Stimulated activated naive CD8-positive, alpha-beta T cell treated with anti-CD3 and anti-CD28 coated beads, Interleukin-15, amount 100 ng/mL, for 72 hours (primary cell): ENCODE results near the gene FAM8A1.
"Not testable (repeated sequence)": the region's sequence is repeated elsewhere in the genome, so short reads cannot be mapped to it uniquely, and the experiment has no call there.

Experiments used
- ATAC-seq: fragments of 150-1000 bp; cut with Tn5 transposase; 2 replicates; pipeline ENCODE4 v1.10.0; 2021; ENCODE audit warnings: mild to moderate bottlenecking, moderate library complexity
- DNase-seq, 2 donors: peaks; one replicate each; pipeline ENCODE4 v3.0.0; 2021 to 2022
- H3K27ac Mint-ChIP-seq, 2 donors: one replicate each; pipeline ENCODE4 v1.8.0; 2022; ENCODE audit warnings: mild to moderate bottlenecking in 2 of 2, mixed read lengths in 2 of 2, moderate library complexity in 2 of 2
- H3K27me3 Mint-ChIP-seq: one replicate; pipeline ENCODE4 v1.8.0; 2022; ENCODE audit warnings: mixed read lengths
- H3K4me1 Mint-ChIP-seq: one replicate; pipeline ENCODE4 v1.8.0; 2022; ENCODE audit warnings: mild to moderate bottlenecking, mixed read lengths
- H3K4me3 Mint-ChIP-seq, 2 donors: one replicate each; pipeline ENCODE4 v1.8.0; 2022; ENCODE audit warnings: mild to moderate bottlenecking in 2 of 2, mixed read lengths in 2 of 2, moderate library complexity in 1 of 2
- H3K9me3 Mint-ChIP-seq, 2 donors: one replicate each; pipeline ENCODE4 v1.8.0; 2022; ENCODE audit warnings: mixed read lengths in 2 of 2

Gene FAM8A1, protein sequence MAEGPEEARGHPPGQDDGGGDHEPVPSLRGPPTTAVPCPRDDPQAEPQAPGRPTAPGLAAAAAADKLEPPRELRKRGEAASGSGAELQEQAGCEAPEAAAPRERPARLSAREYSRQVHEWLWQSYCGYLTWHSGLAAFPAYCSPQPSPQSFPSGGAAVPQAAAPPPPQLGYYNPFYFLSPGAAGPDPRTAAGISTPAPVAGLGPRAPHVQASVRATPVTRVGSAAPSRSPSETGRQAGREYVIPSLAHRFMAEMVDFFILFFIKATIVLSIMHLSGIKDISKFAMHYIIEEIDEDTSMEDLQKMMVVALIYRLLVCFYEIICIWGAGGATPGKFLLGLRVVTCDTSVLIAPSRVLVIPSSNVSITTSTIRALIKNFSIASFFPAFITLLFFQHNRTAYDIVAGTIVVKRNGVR

DNA sequence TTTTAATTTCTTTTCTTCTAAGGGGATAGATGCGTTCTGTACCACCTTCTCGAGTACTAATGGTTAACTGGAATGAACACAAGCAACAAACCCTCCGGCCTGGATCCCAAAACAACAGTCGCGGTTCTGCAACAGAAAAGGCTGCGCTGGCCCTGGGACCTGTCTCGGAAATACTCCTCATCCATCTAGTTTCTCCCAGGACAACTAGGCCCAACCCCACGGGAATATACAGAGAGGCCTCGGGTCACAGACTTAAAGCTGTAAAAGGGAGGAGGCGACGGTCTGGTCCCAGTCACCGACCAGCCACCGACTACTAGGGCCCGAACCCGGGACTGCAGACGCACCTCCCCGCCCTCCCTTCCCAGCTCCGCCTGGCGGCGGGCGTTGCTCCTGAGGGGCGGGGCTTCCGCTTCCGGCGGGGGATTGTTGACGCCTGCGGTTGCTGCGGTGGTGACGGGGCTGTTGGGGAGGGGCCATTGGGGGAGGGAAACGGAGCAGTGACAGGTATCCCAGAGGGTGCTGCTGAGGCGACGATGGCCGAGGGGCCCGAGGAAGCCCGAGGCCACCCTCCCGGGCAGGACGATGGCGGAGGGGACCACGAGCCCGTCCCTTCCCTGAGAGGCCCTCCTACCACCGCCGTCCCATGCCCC lies at the start of gene FAM8A1:
TSS of gene FAM8A1 (plus strand) at position 426 of the 650 bp plus-strand sequence. CDS start at position 534, 108 bp downstream.
- Mint-ChIP-seq H3K27me3 (no peaks in the 10 kb centered on the region), H3K9me3 (no peaks in the 10 kb centered on the region), H3K4me3 (peak within 1 kb of the TSS; percentile 90 to 94), H3K27ac (peak within 1 kb of the TSS; percentile 72 to 97), H3K4me1 (peaks cover 39% of the 10 kb centered on the region)
- DNase-seq (peak; percentile 92 to 96), ATAC-seq (peak; percentile 92)

- Mint-ChIP-seq H3K27ac (no peak overlapping the region), H3K27me3 (peaks cover 14% of the 10 kb centered on the region), H3K9me3 (no peaks in the 10 kb centered on the region), H3K4me1 (no peaks in the 10 kb centered on the region), H3K4me3 (no peak overlapping the region)
- ATAC-seq: no peak
- no peak for DNase-seq
Measured at GRCh38 chr6:17551383-17551958, 48.6 kb upstream of the FAM8A1 start.

GRCh38 chr6:17552861-17553260 lies 47.2 kb upstream of the FAM8A1 start:
- Mint-ChIP-seq H3K4me1 (no peaks in the 10 kb centered on the region), H3K4me3 (no peak overlapping the region), H3K27me3 (peaks cover 6% of the 10 kb centered on the region), H3K9me3 (no peaks in the 10 kb centered on the region), H3K27ac (no peak overlapping the region)
- DNase-seq: no peak
- no peak for ATAC-seq

GRCh38 chr6:17556014-17556413 lies 44.1 kb upstream of the FAM8A1 start:
- H3K4me1 Mint-ChIP-seq: no peaks in the 10 kb centered on the region
- no peak for DNase-seq

GRCh38 chr6:17562636-17563035 lies 37.5 kb upstream of the FAM8A1 start:
- ATAC-seq (no peak), DNase-seq (no peak)
- peaks cover 14 to 15% of the 10 kb centered on the region in 2 donors for H3K9me3 Mint-ChIP-seq
- no peak overlapping the region for H3K27ac Mint-ChIP-seq
- H3K27me3 Mint-ChIP-seq: no peaks in the 10 kb centered on the region
- H3K4me3 Mint-ChIP-seq: no peak overlapping the region
- H3K4me1 Mint-ChIP-seq: no peaks in the 10 kb centered on the region

More at GRCh38 chr6:17556014-17556413, 44.1 kb upstream of the FAM8A1 start:
- no peak overlapping the region for H3K4me3 Mint-ChIP-seq
- peaks cover 3 to 5% of the 10 kb centered on the region in 2 donors for H3K9me3 Mint-ChIP-seq
- H3K27me3 Mint-ChIP-seq: no peaks in the 10 kb centered on the region
- no peak overlapping the region for H3K27ac Mint-ChIP-seq
- no peak for ATAC-seq

DNA sequence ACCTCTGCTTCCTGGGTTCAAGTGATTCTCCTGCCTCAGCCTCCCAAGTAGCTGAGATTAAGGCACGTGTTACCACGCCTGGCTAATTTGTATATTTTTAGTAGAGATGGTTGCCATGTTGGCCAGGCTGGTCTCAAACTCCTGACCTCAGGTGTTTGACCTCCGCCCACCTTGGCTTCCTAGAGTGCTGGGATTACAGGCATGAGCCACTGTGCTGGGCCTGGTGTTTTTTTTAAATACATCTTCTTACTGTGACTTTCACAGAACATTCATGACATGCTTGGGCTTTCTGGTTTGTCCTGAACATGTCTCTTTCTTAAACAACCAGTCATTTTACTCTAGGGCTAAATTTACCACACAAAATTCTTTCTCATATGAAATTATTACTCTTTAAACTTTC lies 34.7 kb upstream of the FAM8A1 start:
- Mint-ChIP-seq H3K9me3 (peaks cover 9 to 15% of the 10 kb centered on the region in 2 donors), H3K27ac (peak overlapping the region in 1 of 2 donors; percentile 42), H3K4me3 (no peak overlapping the region), H3K27me3 (peaks cover 6% of the 10 kb centered on the region), H3K4me1 (no peaks in the 10 kb centered on the region)
- DNase-seq (no peak), ATAC-seq (no peak)

DNA sequence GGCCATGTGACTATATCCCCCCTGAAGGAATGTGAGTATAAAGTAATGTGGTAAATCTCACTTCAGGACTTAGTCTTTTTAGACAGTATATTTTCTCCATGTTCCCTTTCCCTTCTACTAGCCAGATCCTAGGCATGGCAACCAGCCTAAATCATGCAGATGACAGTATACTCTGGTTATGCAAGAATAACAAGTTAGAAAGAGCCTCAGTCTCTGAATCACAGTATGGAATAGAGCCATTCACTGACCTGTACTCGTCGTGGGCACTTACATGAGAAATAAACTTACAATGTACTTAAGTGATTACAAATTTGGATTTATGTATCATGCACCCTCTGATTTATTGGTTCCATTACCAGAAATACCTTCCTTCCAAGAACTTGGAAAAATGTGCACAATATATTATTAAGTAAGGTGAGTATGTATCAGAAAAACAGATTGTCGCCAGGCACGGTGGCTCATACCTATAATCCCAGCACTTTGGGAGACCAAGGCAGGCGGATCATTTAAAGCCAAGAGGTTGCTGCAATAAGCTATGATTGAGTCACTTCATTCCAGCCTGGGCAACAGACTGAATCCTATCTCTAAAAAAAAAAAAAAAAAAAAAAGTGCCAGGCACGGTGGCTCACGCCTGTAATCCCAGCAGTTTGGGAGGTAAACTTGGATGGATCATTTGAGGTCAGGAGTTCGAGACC lies 25.1 kb upstream of the FAM8A1 start:
- DNase-seq (no peak), ATAC-seq (no peak)
- H3K27ac Mint-ChIP-seq: no peak overlapping the region
- H3K4me3 Mint-ChIP-seq: no peak overlapping the region
- H3K4me1 Mint-ChIP-seq: no peaks in the 10 kb centered on the region
- peaks cover 28% of the 10 kb centered on the region for H3K27me3 Mint-ChIP-seq
- peaks cover 13 to 15% of the 10 kb centered on the region in 2 donors for H3K9me3 Mint-ChIP-seq

GRCh38 chr6:17577059-17577458 lies 23.0 kb upstream of the FAM8A1 start:
- Mint-ChIP-seq H3K9me3 (peaks cover 15 to 18% of the 10 kb centered on the region in 2 donors), H3K27ac (no peak overlapping the region), H3K27me3 (peaks cover 29% of the 10 kb centered on the region), H3K4me1 (no peaks in the 10 kb centered on the region), H3K4me3 (no peak overlapping the region)
- no peak for ATAC-seq
- no peak for DNase-seq

- Mint-ChIP-seq H3K27me3 (peaks cover 28% of the 10 kb centered on the region), H3K4me1 (peaks cover 6% of the 10 kb centered on the region), H3K27ac (peak overlapping the region in 1 of 2 donors; percentile 77), H3K4me3 (peak overlapping the region; percentile 75), H3K9me3 (peaks cover 15 to 18% of the 10 kb centered on the region in 2 donors)
- ATAC-seq (peak; percentile 91), DNase-seq (peak; percentile 25 to 53)
Measured at GRCh38 chr6:17580518-17581048, 19.5 kb upstream of the FAM8A1 start.

DNA sequence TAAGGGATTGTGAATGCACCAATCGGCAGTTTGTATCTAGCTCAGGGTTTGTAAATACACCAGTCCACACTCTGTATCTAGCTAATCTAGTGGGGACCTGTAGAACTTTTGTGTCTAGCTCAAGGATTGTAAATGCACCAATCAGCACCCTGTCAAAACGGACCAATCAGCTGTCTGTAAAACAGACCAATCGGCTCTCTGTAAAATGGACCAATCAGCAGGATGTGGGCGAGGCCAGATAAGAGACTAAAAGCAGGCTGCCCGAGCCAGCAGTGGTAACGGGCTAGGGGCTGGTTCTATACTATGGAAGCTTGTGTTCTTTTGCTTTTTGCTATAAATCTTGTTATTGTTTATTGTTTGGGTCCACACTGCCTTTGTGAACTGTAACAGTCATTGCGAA lies 18.8 kb upstream of the FAM8A1 start:
- H3K4me1 Mint-ChIP-seq, ATAC-seq, DNase-seq, H3K27ac Mint-ChIP-seq: not testable (repeated sequence)
- Mint-ChIP-seq H3K4me3 (peak overlapping the region; percentile 75), H3K9me3 (peaks cover 15 to 18% of the 10 kb centered on the region in 2 donors), H3K27me3 (peaks cover 28% of the 10 kb centered on the region)

GRCh38 chr6:17583811-17584210 lies 16.3 kb upstream of the FAM8A1 start:
- Mint-ChIP-seq H3K27me3 (peaks cover 14% of the 10 kb centered on the region), H3K4me3 (no peak overlapping the region), H3K27ac (no peak overlapping the region), H3K9me3 (peaks cover 0 to 5% of the 10 kb centered on the region in 2 donors), H3K4me1 (peaks cover 6% of the 10 kb centered on the region)
- ATAC-seq (no peak), DNase-seq (no peak)

GRCh38 chr6:17584241-17584803 lies 15.8 kb upstream of the FAM8A1 start:
- ATAC-seq (peak; percentile 63), DNase-seq (no peak)
- Mint-ChIP-seq H3K27ac (no peak overlapping the region), H3K4me1 (peaks cover 10% of the 10 kb centered on the region), H3K9me3 (peaks cover 0 to 5% of the 10 kb centered on the region in 2 donors), H3K4me3 (no peak overlapping the region), H3K27me3 (peaks cover 14% of the 10 kb centered on the region)

GRCh38 chr6:17585766-17586490 lies 14.2 kb upstream of the FAM8A1 start:
- no peak overlapping the region for H3K4me3 Mint-ChIP-seq
- ATAC-seq (no peak), DNase-seq (no peak)
- H3K4me1 Mint-ChIP-seq: peaks cover 13% of the 10 kb centered on the region
- no peak overlapping the region for H3K27ac Mint-ChIP-seq
- H3K27me3 Mint-ChIP-seq: peaks cover 11% of the 10 kb centered on the region
- H3K9me3 Mint-ChIP-seq: peaks cover 0 to 4% of the 10 kb centered on the region in 2 donors

GRCh38 chr6:17586623-17587022 lies 13.5 kb upstream of the FAM8A1 start:
- not testable (repeated sequence) for H3K27ac Mint-ChIP-seq, H3K27me3 Mint-ChIP-seq, ATAC-seq, H3K9me3 Mint-ChIP-seq, H3K4me3 Mint-ChIP-seq, DNase-seq
- H3K4me1 Mint-ChIP-seq: peaks cover 13% of the 10 kb centered on the region
